ENCODE measurements around the gene LBP. TPM values are rescaled to one million over a fixed set of nuclear protein-coding genes. Genes with fewer than 3 reads are reported as not detected.
"Not testable (repeated sequence)": the region's sequence is repeated elsewhere in the genome, so short reads cannot be mapped to it uniquely, and the experiment has no call there.

LBP gene
- total RNA-seq, 1 donor from 2014 or later, result not detected

DNA sequence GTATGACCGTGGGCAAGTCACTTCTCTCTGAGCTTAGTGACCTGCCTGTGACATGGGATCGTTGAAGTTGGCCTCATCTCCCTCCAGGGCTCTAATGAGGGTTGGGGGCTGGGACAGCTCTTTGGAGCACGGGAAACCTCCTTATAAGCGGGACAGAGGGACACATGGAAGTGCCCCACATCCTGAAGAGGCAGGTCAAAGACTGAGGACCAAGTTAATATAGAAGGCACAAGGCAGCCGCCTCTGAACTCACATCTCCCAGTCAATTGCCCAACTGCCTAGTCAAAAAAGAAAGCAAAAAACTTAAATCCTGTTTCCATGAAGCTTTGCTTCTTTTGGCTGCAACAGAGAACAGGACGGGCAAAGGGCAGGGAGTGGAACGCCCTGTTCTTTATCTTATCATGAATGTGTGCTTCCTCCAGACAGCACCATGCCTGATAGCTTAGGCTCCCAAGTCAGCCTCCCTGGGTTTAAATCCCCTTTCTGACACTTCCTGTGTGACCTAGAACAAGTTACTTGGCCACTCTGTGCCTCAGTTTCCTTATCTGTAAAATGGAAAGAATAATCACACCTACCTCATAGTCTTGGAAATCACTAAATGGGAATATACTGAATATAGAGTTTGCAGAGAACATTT lies 27.1 kb downstream of the LBP start:
- H3K4me3 ChIP-seq (ENCODE audit: low read depth, low read length), result no peak overlapping the region
- no peak for DNase-seq (ENCODE audit: low read depth)
- TF ChIP-seq, protein P1, sequence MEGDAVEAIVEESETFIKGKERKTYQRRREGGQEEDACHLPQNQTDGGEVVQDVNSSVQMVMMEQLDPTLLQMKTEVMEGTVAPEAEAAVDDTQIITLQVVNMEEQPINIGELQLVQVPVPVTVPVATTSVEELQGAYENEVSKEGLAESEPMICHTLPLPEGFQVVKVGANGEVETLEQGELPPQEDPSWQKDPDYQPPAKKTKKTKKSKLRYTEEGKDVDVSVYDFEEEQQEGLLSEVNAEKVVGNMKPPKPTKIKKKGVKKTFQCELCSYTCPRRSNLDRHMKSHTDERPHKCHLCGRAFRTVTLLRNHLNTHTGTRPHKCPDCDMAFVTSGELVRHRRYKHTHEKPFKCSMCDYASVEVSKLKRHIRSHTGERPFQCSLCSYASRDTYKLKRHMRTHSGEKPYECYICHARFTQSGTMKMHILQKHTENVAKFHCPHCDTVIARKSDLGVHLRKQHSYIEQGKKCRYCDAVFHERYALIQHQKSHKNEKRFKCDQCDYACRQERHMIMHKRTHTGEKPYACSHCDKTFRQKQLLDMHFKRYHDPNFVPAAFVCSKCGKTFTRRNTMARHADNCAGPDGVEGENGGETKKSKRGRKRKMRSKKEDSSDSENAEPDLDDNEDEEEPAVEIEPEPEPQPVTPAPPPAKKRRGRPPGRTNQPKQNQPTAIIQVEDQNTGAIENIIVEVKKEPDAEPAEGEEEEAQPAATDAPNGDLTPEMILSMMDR (conservative IDR thresholded peaks at IDR 0.05; ENCODE audit: low read depth, low read length), result no peak

- no peak overlapping the region for H3K4me3 ChIP-seq (ENCODE audit: low read depth, low read length)
- TF ChIP-seq, protein P1 (conservative IDR thresholded peaks at IDR 0.05; ENCODE audit: low read depth, low read length), result no peak
- DNase-seq (ENCODE audit: low read depth), result no peak
These were observed 27.6 kb downstream of the LBP start for GRCh38 chr20:38373898-38374297.

GRCh38 chr20:38377039-38377685 lies 30.9 kb downstream of the LBP start:
- DNase-seq (ENCODE audit: low read depth), result no peak
- TF ChIP-seq, protein P1 (conservative IDR thresholded peaks at IDR 0.05; ENCODE audit: low read depth, low read length), result no peak
- H3K4me3 ChIP-seq (ENCODE audit: low read depth, low read length), result no peak overlapping the region

- H3K4me3 ChIP-seq (ENCODE audit: low read depth, low read length); DNase-seq (ENCODE audit: low read depth): not testable (repeated sequence)
These were observed 31.6 kb downstream of the LBP start for GRCh38 chr20:38377838-38378237.

GRCh38 chr20:38383147-38383546 lies 36.9 kb downstream of the LBP start:
- no peak for DNase-seq (ENCODE audit: low read depth)
- H3K4me3 ChIP-seq (ENCODE audit: low read depth, low read length), result no peak overlapping the region
- TF ChIP-seq, protein P1 (conservative IDR thresholded peaks at IDR 0.05; ENCODE audit: low read depth, low read length), result no peak

GRCh38 chr20:38386004-38386403 lies 39.7 kb downstream of the LBP start:
- no peak for DNase-seq (ENCODE audit: low read depth)
- TF ChIP-seq, protein P1 (conservative IDR thresholded peaks at IDR 0.05; ENCODE audit: low read depth, low read length), result no peak
- no peak overlapping the region for H3K4me3 ChIP-seq (ENCODE audit: low read depth, low read length)

GRCh38 chr20:38386851-38387250 lies 40.6 kb downstream of the LBP start:
- H3K4me3 ChIP-seq (ENCODE audit: low read depth, low read length), result no peak overlapping the region
- TF ChIP-seq, protein P1 (conservative IDR thresholded peaks at IDR 0.05; ENCODE audit: low read depth, low read length), result no peak
- no peak for DNase-seq (ENCODE audit: low read depth)

Measured in epithelial cell of proximal tubule (primary cell).